ENCODE data around the gene TSEN34. TPM values are rescaled to one million over a fixed set of nuclear protein-coding genes. Genes with fewer than 3 reads are reported as not detected.
A peak's percentile ranks its signal among the peaks of the same experiment; 100 is the strongest.

The TSEN34 gene
- total and polyA plus RNA-seq, 8 donors: 25.5 to 147 (median 40.2) TPM

DNA sequence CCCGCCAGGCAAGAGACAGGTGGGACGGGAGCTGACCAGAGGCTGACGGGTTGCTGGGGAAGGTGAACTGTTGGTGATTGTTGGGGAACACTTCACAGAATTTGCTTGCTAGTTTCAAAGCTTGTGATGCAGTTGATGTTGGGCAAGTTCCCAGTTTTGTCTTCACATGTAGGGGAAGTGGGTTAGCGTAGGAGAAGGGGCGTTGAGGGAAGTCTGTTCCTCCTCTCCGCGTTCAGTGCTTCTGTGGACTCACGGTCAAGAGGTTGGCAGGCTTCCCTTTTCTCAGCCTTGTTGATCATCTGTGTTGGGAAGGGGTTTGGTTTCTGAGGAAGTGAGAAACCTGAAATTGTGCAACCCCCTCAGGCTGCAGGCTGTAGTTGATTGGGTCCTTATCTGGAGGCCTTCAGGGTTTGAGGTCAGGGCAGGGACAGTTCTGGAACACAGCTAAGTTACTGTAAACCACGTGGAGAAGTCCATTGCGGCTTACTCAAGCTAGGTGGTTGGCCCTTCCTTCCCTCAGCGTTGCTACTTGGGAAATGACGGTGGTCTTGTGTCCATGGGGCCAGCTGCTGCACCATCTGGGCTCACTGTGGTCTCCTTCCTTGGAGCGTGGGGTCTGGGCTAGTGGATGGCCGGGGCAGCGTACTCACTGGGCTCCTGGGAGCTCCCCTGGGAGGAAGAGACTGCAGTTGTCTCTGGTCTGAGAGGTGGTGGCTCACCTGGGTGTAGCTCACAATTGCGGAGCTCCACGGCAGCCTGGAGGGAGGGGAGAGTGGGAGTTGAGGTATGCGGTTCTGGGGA, 17.1 kb downstream of the TSEN34 start:
- Histone ChIP-seq H3K27me3 (no peaks in the 10 kb centered on the region), H3K27ac (peak overlapping the region; percentile 81 to 94 (median 89)), H3K4me1 (peaks cover 69 to 83% (median 82%) of the 10 kb centered on the region in 4 donors), H3K36me3 (peaks cover 44 to 58% (median 54%) of the 10 kb centered on the region in 4 donors), H3K4me3 (peak overlapping the region in 1 of 4 donors; percentile 89), H3K9me3 (no peaks in the 10 kb centered on the region)
- DNase-seq: peak; percentile 71 to 82
- WGBS, 5 donors: 49 to 62% (median 60%) methylated on average over 14 to 18 of the region's 18 CpGs
- TF ChIP-seq POLR2A (IDR thresholded peaks at IDR 0.05) (no peak), POLR2AphosphoS5 (IDR thresholded peaks at IDR 0.05) (peak in 2 of 3 donors; percentile 61 to 76)
- intact Hi-C loops (cut with DNase I; ENCODE audit: low total_unique reads): no loop called here

GRCh38 chr19:54208784-54209057, 17.6 kb downstream of the TSEN34 start:
- H3K9me3 ChIP-seq: no peaks in the 10 kb centered on the region
- peak in 1 of 2 donors; percentile 24 for DNase-seq
- H3K27me3 ChIP-seq: no peaks in the 10 kb centered on the region
- peaks cover 39 to 52% (median 49%) of the 10 kb centered on the region in 4 donors for H3K36me3 ChIP-seq
- H3K4me1 ChIP-seq: peaks cover 63 to 77% (median 76%) of the 10 kb centered on the region in 4 donors
- H3K27ac ChIP-seq: peak overlapping the region; percentile 81 to 94 (median 89)
- intact Hi-C loops (cut with DNase I; ENCODE audit: low total_unique reads): no loop called here
- H3K4me3 ChIP-seq: peak overlapping the region in 1 of 4 donors; percentile 19
- 62 to 77% (median 65%) methylated on average over 7 to 8 of the region's 8 CpGs for WGBS, 5 donors
- no peak for TF ChIP-seq POLR2A (IDR thresholded peaks at IDR 0.05)
- no peak for TF ChIP-seq POLR2AphosphoS5 (IDR thresholded peaks at IDR 0.05)
- TF ChIP-seq EP300 (IDR thresholded peaks at IDR 0.05): no peak
- TF ChIP-seq, protein P1, sequence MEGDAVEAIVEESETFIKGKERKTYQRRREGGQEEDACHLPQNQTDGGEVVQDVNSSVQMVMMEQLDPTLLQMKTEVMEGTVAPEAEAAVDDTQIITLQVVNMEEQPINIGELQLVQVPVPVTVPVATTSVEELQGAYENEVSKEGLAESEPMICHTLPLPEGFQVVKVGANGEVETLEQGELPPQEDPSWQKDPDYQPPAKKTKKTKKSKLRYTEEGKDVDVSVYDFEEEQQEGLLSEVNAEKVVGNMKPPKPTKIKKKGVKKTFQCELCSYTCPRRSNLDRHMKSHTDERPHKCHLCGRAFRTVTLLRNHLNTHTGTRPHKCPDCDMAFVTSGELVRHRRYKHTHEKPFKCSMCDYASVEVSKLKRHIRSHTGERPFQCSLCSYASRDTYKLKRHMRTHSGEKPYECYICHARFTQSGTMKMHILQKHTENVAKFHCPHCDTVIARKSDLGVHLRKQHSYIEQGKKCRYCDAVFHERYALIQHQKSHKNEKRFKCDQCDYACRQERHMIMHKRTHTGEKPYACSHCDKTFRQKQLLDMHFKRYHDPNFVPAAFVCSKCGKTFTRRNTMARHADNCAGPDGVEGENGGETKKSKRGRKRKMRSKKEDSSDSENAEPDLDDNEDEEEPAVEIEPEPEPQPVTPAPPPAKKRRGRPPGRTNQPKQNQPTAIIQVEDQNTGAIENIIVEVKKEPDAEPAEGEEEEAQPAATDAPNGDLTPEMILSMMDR (IDR thresholded peaks at IDR 0.05): no peak

GRCh38 chr19:54209058-54209810, 18.1 kb downstream of the TSEN34 start:
- Histone ChIP-seq H3K27me3 (no peaks in the 10 kb centered on the region), H3K36me3 (peaks cover 35 to 47% (median 44%) of the 10 kb centered on the region in 4 donors), H3K4me3 (peak overlapping the region in 1 of 4 donors; percentile 15), H3K9me3 (no peaks in the 10 kb centered on the region), H3K4me1 (peaks cover 58 to 72% (median 71%) of the 10 kb centered on the region in 4 donors), H3K27ac (peak overlapping the region; percentile 81 to 94 (median 89))
- no peak for DNase-seq
- intact Hi-C loops (cut with DNase I; ENCODE audit: low total_unique reads): no loop called here
- WGBS, 5 donors: 34 to 56% (median 50%) methylated on average over 5 to 24 of the region's 24 CpGs
- TF ChIP-seq POLR2A (IDR thresholded peaks at IDR 0.05) (no peak), POLR2AphosphoS5 (IDR thresholded peaks at IDR 0.05) (no peak), EP300 (IDR thresholded peaks at IDR 0.05) (no peak)
- TF ChIP-seq, protein P1 (IDR thresholded peaks at IDR 0.05): no peak

DNA sequence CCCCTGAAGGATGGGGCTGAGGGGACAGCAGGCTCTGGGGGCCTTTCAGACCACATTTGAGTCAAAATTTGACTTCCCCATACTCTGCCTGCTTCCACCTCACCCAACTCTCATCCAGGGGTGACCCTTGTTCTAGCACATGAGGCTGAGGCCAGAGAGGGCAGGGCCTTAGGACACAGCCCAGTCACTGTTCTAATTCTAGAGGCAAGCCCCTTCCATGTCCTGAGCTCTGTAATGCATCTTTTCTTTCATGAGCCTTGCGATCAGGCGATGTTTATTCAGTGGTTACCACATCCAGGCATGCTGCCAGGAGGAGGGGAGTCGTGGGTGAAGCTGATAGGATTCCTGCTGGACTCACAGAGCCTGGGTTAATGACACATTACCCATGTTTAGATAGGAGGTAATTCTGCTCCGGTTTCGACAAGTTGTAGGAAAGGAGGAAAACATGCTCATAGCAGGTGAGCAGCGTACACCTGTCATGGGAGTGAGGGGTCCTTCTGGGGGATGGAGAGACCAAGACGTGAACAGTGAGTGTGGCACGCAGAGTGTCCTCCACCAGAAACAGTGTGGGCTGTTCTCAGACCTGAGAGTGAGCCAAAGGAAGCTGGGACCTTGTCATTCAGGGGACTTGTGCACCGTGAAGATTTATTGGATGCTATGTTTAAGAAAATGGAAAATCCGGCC, 18.8 kb downstream of the TSEN34 start:
- Histone ChIP-seq H3K9me3 (no peaks in the 10 kb centered on the region), H3K27ac (peak overlapping the region; percentile 81 to 94 (median 89)), H3K4me1 (peaks cover 52 to 65% (median 64%) of the 10 kb centered on the region in 4 donors), H3K4me3 (peak overlapping the region in 1 of 4 donors; percentile 15), H3K36me3 (peaks cover 31 to 40% (median 37%) of the 10 kb centered on the region in 4 donors), H3K27me3 (no peaks in the 10 kb centered on the region)
- WGBS, 5 donors: 7 to 23% (median 17%) methylated on average over 10 of the region's 10 CpGs
- TF ChIP-seq POLR2A (IDR thresholded peaks at IDR 0.05) (no peak), POLR2AphosphoS5 (IDR thresholded peaks at IDR 0.05) (peak; percentile 74 to 98 (median 83)), EP300 (IDR thresholded peaks at IDR 0.05) (no peak)
- TF ChIP-seq, protein P1 (IDR thresholded peaks at IDR 0.05): no peak
- peak; percentile 97 for DNase-seq
- intact Hi-C loops (cut with DNase I; ENCODE audit: low total_unique reads): no loop called here

Measured in stomach (tissue), 9 donors.